ENCODE data around the gene BMX.

DNA sequence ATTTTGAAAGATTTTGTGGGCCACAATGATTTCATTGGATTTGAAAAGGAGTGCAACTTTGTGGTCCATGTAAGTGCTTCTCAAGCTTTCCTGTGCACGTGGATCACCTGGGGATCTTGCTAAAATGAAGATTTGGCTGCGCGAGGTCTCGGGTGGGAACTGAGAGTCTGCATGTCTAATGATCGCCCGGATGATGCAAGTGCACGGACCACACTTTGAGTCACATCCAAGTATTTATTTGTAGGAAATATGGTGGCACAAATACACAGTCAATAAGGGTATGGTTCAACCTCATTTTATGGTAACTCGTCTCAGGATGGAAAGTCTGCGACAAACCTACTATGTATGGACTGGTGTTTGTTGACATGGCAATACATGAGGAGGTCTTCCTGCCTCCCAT lies 899 bp downstream of the BMX start:
- TF ChIP-seq BACH2 (CRISPR knock-in tag; IDR thresholded peaks at IDR 0.05; ENCODE audit: borderline replicate concordance) (no peak), ZFP3 (CRISPR knock-in tag; IDR thresholded peaks at IDR 0.05) (no peak), RARB (CRISPR knock-in tag; IDR thresholded peaks at IDR 0.05) (no peak), SNAI2 (CRISPR knock-in tag; IDR thresholded peaks at IDR 0.05) (no peak), OSR1 (CRISPR knock-in tag; IDR thresholded peaks at IDR 0.05) (no peak), ISL1 (CRISPR knock-in tag; IDR thresholded peaks at IDR 0.05) (no peak)
- TF ChIP-seq, protein P1, sequence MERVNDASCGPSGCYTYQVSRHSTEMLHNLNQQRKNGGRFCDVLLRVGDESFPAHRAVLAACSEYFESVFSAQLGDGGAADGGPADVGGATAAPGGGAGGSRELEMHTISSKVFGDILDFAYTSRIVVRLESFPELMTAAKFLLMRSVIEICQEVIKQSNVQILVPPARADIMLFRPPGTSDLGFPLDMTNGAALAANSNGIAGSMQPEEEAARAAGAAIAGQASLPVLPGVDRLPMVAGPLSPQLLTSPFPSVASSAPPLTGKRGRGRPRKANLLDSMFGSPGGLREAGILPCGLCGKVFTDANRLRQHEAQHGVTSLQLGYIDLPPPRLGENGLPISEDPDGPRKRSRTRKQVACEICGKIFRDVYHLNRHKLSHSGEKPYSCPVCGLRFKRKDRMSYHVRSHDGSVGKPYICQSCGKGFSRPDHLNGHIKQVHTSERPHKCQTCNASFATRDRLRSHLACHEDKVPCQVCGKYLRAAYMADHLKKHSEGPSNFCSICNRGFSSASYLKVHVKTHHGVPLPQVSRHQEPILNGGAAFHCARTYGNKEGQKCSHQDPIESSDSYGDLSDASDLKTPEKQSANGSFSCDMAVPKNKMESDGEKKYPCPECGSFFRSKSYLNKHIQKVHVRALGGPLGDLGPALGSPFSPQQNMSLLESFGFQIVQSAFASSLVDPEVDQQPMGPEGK (CRISPR knock-in tag; IDR thresholded peaks at IDR 0.05; ENCODE audit: borderline replicate concordance), result no peak
- TF ChIP-seq, protein P2, sequence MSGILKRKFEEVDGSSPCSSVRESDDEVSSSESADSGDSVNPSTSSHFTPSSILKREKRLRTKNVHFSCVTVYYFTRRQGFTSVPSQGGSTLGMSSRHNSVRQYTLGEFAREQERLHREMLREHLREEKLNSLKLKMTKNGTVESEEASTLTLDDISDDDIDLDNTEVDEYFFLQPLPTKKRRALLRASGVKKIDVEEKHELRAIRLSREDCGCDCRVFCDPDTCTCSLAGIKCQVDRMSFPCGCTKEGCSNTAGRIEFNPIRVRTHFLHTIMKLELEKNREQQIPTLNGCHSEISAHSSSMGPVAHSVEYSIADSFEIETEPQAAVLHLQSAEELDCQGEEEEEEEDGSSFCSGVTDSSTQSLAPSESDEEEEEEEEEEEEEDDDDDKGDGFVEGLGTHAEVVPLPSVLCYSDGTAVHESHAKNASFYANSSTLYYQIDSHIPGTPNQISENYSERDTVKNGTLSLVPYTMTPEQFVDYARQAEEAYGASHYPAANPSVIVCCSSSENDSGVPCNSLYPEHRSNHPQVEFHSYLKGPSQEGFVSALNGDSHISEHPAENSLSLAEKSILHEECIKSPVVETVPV (CRISPR knock-in tag; IDR thresholded peaks at IDR 0.05), result no peak

Measured in SK-N-SH treated with all-trans-retinoic acid at 6 μM for 48 hours (cell line).